Erythroblast (primary cell): ENCODE measurements around the gene KLC1.

Source experiments
- GATA1 ChIP-seq: IDR thresholded peaks from 2 replicates; pipeline ENCODE4 v1.6.1; 2011; ENCODE audit warnings: low read depth, mild to moderate bottlenecking, control low read depth, low read length, moderate library complexity
- POLR2A ChIP-seq: IDR thresholded peaks from 2 replicates; pipeline ENCODE4 v1.6.1; 2011; ENCODE audit warnings: mild to moderate bottlenecking, low read length

DNA sequence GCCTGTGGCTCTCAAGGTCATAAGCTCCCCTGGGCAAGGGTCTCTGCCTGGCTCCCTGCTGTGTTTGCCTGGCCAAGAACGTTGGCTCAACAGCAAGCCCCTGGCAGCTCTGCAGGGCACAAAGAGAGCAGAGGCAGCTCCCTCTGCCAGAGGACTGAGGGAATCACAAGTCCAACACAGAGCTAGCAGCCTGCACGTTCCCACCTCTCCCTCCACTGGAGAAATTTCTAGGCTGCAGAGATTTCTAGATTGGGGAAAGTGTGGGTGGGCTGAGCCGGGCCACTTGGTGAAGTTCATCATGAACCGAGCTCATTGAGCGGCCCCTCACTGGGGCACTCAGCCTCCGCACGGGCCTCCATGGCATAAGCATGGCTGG, 106.4 kb downstream of the KLC1 start:
- TF ChIP-seq POLR2A (no peak), GATA1 (no peak)
